H1 (cell line): ENCODE results near the gene PTPRD. TPM values are rescaled to one million over a fixed set of nuclear protein-coding genes. Genes with fewer than 3 reads are reported as not detected.

Source experiments
- ATF2 ChIP-seq: IDR thresholded peaks from 2 replicates; pipeline ENCODE4 v1.6.1; 2012; ENCODE audit warnings: low read length, inconsistent platforms
- CHD7 ChIP-seq: fragments of 300-600 bp; sonication (generic); IDR thresholded peaks from 2 replicates; pipeline ENCODE4 v1.7.1; 2012; ENCODE audit warnings: low read length, moderate library complexity, mild to moderate bottlenecking, inconsistent platforms; ENCODE audit not compliant: insufficient replicate concordance
- FOSL1 ChIP-seq: IDR thresholded peaks from 2 replicates; pipeline ENCODE4 v1.6.1; 2011; ENCODE audit warnings: mild to moderate bottlenecking, low read depth, low read length, moderate library complexity; ENCODE audit not compliant: insufficient read depth
- RNF2 ChIP-seq: fragments of 200-900, 300-1000 bp; sonication (generic); IDR thresholded peaks from 2 replicates; pipeline ENCODE4 v1.7.1; 2016; ENCODE audit warnings: borderline replicate concordance, low read depth, mild to moderate bottlenecking, antibody characterized with exemption, low read length; ENCODE audit not compliant: poor library complexity, severe bottlenecking; ENCODE audit errors: missing control alignments
- SP1 ChIP-seq: IDR thresholded peaks from 2 replicates; pipeline ENCODE4 v1.6.1; 2011; ENCODE audit warnings: low read depth, low read length
- polyA plus RNA-seq, 7 experiments: library from polyadenylated mRNA; depleted of rRNA in 3 of 7; stranded (reverse) in 5 of 7; unstranded in 2 of 7; fragments of >200 nt in 5 of 7; fragments of 200-250 nt in 2 of 7; gene quantifications; 1 replicate in 5 of 7; 2 replicates in 1 of 7; 4 replicates in 1 of 7; pipeline versions ENCODE4 v1.2.1 to v1.2.3, GENCODE V29; 2011 to 2013; ENCODE audit warnings: missing spikeins in 2 of 7, mixed read lengths in 2 of 7
- total RNA-seq: library from RNA; stranded (reverse); fragmentation: NEBNext Ultra II Directional; extraction: Animal tissue kit (Norgen Biotek cat#: 25700); gene quantifications from 2 replicates; pipeline ENCODE4 v1.2.1, GENCODE V29; 2021

Gene PTPRD
- total and polyA plus RNA-seq, 2 of the 8 experiments (the other 6 are each of a cell fraction or from before 2014, with no cell fraction given): 17.2 to 77.0 TPM

- no peak for TF ChIP-seq CHD7
- TF ChIP-seq RNF2: no peak
- no peak for TF ChIP-seq ATF2
- no peak for TF ChIP-seq SP1
- TF ChIP-seq FOSL1: no peak
These were observed 1052.3 kb downstream of the PTPRD start (continued) for GRCh38 chr9:9560382-9561035.
